Upper lobe of left lung (tissue), 4 donors: ENCODE results near the gene PCGF3.

Experiments used
- EP300 ChIP-seq, 4 donors: sonication (generic); formaldehyde crosslinking; IDR thresholded peaks; one replicate each; pipeline ENCODE4 v1.5.1; 2017; ENCODE audit warnings: antibody characterized with exemption in 4 of 4, control low read depth in 2 of 4
- POLR2AphosphoS5 ChIP-seq, 2 donors: sonication (generic); formaldehyde crosslinking; IDR thresholded peaks; one replicate each; pipeline ENCODE4 v1.5.1; 2017; ENCODE audit warnings: antibody characterized with exemption in 2 of 2
- TF ChIP-seq, protein P1 (sequence below), 6 experiments: fragments of 450-650 bp in 4 of 6; fragments of 200-600 bp in 2 of 6; sonication (generic) in 2 of 6; IDR thresholded peaks; one replicate each; pipeline ENCODE4 v1.5.1; 2016 to 2019; ENCODE audit warnings: antibody characterized with exemption in 6 of 6

- TF ChIP-seq EP300 (IDR thresholded peaks at IDR 0.05) (no peak), POLR2AphosphoS5 (IDR thresholded peaks at IDR 0.05) (no peak)
- TF ChIP-seq, protein P1, sequence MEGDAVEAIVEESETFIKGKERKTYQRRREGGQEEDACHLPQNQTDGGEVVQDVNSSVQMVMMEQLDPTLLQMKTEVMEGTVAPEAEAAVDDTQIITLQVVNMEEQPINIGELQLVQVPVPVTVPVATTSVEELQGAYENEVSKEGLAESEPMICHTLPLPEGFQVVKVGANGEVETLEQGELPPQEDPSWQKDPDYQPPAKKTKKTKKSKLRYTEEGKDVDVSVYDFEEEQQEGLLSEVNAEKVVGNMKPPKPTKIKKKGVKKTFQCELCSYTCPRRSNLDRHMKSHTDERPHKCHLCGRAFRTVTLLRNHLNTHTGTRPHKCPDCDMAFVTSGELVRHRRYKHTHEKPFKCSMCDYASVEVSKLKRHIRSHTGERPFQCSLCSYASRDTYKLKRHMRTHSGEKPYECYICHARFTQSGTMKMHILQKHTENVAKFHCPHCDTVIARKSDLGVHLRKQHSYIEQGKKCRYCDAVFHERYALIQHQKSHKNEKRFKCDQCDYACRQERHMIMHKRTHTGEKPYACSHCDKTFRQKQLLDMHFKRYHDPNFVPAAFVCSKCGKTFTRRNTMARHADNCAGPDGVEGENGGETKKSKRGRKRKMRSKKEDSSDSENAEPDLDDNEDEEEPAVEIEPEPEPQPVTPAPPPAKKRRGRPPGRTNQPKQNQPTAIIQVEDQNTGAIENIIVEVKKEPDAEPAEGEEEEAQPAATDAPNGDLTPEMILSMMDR (IDR thresholded peaks at IDR 0.05) = no peak
Measured at GRCh38 chr4:729336-730315, 24.0 kb downstream of the PCGF3 start.
